Measurements from ENCODE around the gene PPM1H.

GRCh38 chr12:62621101-62621638 is 313.8 kb downstream of the PPM1H start:
- TF ChIP-seq EZH2 (IDR thresholded peaks at IDR 0.05; ENCODE audit: low read length, unreplicated experiment) (no peak), CTCF (conservative IDR thresholded peaks at IDR 0.05; ENCODE audit: low read depth, low read length) (no peak), EZH2phosphoT487 (IDR thresholded peaks at IDR 0.05; ENCODE audit: borderline replicate concordance, low read length) (no peak)
